Measurements from ENCODE around the gene PARD3B.

DNA sequence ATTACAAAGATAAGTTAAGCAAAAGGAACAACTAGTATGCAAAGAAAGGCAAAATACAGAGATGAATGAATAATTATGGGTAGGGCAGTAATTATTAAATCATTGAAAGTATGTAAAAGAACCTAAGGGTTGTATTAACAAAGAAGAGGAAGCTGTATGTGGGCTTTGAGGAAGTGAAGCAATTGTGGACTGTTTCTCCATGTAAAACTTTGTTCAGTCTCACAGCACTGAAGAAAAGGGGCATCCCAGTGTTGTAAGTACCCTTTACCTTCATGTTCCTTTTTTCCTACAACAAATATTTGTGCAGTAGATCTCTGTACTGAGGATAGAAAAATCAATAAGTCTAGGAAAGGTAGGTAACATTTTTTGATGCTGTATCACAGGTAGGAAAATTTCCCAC is 748.3 kb downstream of the PARD3B start:
- TF ChIP-seq POLR2AphosphoS5 (IDR thresholded peaks at IDR 0.05) (no peak), POLR2A (IDR thresholded peaks at IDR 0.05) (no peak), EP300 (IDR thresholded peaks at IDR 0.05) (no peak)
- TF ChIP-seq, protein P1, sequence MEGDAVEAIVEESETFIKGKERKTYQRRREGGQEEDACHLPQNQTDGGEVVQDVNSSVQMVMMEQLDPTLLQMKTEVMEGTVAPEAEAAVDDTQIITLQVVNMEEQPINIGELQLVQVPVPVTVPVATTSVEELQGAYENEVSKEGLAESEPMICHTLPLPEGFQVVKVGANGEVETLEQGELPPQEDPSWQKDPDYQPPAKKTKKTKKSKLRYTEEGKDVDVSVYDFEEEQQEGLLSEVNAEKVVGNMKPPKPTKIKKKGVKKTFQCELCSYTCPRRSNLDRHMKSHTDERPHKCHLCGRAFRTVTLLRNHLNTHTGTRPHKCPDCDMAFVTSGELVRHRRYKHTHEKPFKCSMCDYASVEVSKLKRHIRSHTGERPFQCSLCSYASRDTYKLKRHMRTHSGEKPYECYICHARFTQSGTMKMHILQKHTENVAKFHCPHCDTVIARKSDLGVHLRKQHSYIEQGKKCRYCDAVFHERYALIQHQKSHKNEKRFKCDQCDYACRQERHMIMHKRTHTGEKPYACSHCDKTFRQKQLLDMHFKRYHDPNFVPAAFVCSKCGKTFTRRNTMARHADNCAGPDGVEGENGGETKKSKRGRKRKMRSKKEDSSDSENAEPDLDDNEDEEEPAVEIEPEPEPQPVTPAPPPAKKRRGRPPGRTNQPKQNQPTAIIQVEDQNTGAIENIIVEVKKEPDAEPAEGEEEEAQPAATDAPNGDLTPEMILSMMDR (IDR thresholded peaks at IDR 0.05): no peak

Measured in stomach (tissue), 4 donors.